Fibroblast of skin of right quadriceps (primary cell): Measurements from ENCODE around the gene PNMA3.
"Not testable (repeated sequence)": the region's sequence is repeated elsewhere in the genome, so short reads cannot be mapped to it uniquely, and the experiment has no call there.

Experiments used
- DNase-seq: peaks from one replicate; pipeline ENCODE4 v3.0.0-alpha.2; 2013

PNMA3 gene

GRCh38 chrX:153074935-153075334 is 18.7 kb downstream of the PNMA3 start:
- DNase-seq = no peak

GRCh38 chrX:153075366-153075765 is 19.1 kb downstream of the PNMA3 start:
- DNase-seq = no peak

- not testable (repeated sequence) for DNase-seq
These were observed 21.3 kb downstream of the PNMA3 start for GRCh38 chrX:153077437-153078135.

- DNase-seq = not testable (repeated sequence)
These were observed 27.1 kb downstream of the PNMA3 start for GRCh38 chrX:153083238-153083923.

- no peak for DNase-seq
These were observed 46.1 kb downstream of the PNMA3 start for GRCh38 chrX:153102418-153102817.

- not testable (repeated sequence) for DNase-seq
These were observed 48.7 kb downstream of the PNMA3 start for GRCh38 chrX:153104959-153105358.

- not testable (repeated sequence) for DNase-seq
These were observed 50.0 kb downstream of the PNMA3 start for GRCh38 chrX:153106092-153106801.
